Adrenal gland (tissue), 12 donors: ENCODE results near the gene GDF7. TPM values are rescaled to one million over a fixed set of nuclear protein-coding genes. Genes with fewer than 3 reads are reported as not detected.

Source experiments
- DNase-seq, 7 donors: peaks; one replicate each; pipeline ENCODE4 v3.0.0-alpha.2; 2019 to 2020
- H3K27ac ChIP-seq, 5 donors: fragments of 200-600 bp; sonication (generic) in 4 of 5; 1 replicate in 3 of 5; 2 replicates in 2 of 5; pipeline versions ENCODE4 v1.5.1 to v1.8.0; 2016 to 2020; ENCODE audit warnings: mild to moderate bottlenecking in 1 of 5
- H3K27me3 ChIP-seq: fragments of 200-600 bp; 2 replicates; pipeline ENCODE4 v1.8.0; 2021
- H3K36me3 ChIP-seq, 2 donors: fragments of 200-600 bp; replicated peaks in 1 of 2; 1 replicate in 1 of 2; 2 replicates in 1 of 2; pipeline versions ENCODE4 v1.5.1 to v1.8.0; 2018 to 2022
- H3K4me1 ChIP-seq, 2 donors: fragments of 200-600 bp; replicated peaks in 1 of 2; 1 replicate in 1 of 2; 2 replicates in 1 of 2; pipeline versions ENCODE4 v1.5.1 to v1.8.0; 2018 to 2021
- H3K4me3 ChIP-seq, 4 donors: fragments of 200-600 bp; sonication (generic) in 3 of 4; one replicate each; pipeline ENCODE4 v1.5.1; 2016 to 2018
- H3K9me3 ChIP-seq, 3 donors: fragments of 200-600 bp; sonication (generic) in 1 of 3; replicated peaks in 1 of 3; 1 replicate in 2 of 3; 2 replicates in 1 of 3; pipeline versions ENCODE4 v1.5.1 to v1.8.0; 2016 to 2021
- CTCF ChIP-seq, 6 experiments: fragments of 450-650 bp in 4 of 6; fragments of 200-600 bp in 2 of 6; sonication (generic) in 1 of 6; IDR thresholded peaks; 1 replicate in 5 of 6; 2 replicates in 1 of 6; pipeline versions ENCODE4 v1.5.1 to v1.8.0; 2016 to 2021; ENCODE audit warnings: antibody characterized with exemption in 6 of 6, mild to moderate bottlenecking in 2 of 6, moderate library complexity in 1 of 6
- POLR2A ChIP-seq, 2 donors: fragments of 450-650 bp; IDR thresholded peaks; one replicate each; pipeline ENCODE4 v1.6.1; 2017; ENCODE audit warnings: antibody characterized with exemption in 2 of 2, mild to moderate bottlenecking in 2 of 2, moderate library complexity in 1 of 2
- WGBS, 4 donors: extraction: QIAGEN DNeasy Blood & Tissue Kit in 2 of 4; methylation state at CpG; one replicate each; pipeline versions ENCODE4 v1.1.5 to v1.1.7; 2013 to 2017; 5-methylcytosine and 5-hydroxymethylcytosine counted together
- intact Hi-C, 2 donors: fragments of 100-400 bp; cut with DNase I; formaldehyde crosslinking; loops; one replicate each; pipeline versions ENCODE4 v1.14.1 to v1.15.0; 2022 to 2023
- polyA plus RNA-seq, 3 donors: library from polyadenylated mRNA; stranded (reverse); fragments of 200-250 nt in 2 of 3; fragments of 350-450 nt in 1 of 3; fragmentation: Illumina TruSeq in 1 of 3; extraction: RNeasy Lipid Tissue Mini Kit (QIAGEN cat#74804) in 1 of 3; gene quantifications; one replicate each; pipeline ENCODE4 v1.2.3, GENCODE V29; 2013 to 2014
- total RNA-seq, 9 donors: library from RNA; depleted of rRNA in 4 of 9; stranded (reverse); fragments of >200 nt in 4 of 9; fragments of 120-200 nt in 1 of 9; fragmentation: NEBNext Ultra II Directional in 1 of 9; extraction: Animal tissue kit (Norgen Biotek cat#: 25700) in 1 of 9; gene quantifications; one replicate each; pipeline versions ENCODE4 v1.1.0 to v1.2.4, GENCODE V29; 2013 to 2023
- donor health status: healthy with polysubstance abuse.
- donor health status: Bipolar disorder and iron deficiency.
- donor health status: DM: yes; HTN: yes; CAD: no.
- donor health status: DM: no; HTN: no; CAD: no.
- donor health status: DM: no; HTN: no; CAD: no.
- donor health status: DM: yes; HTN: yes; CAD: no.

Gene GDF7
- total and polyA plus RNA-seq, 12 donors, result 0.17 to 1.8 (median 0.46) TPM

- Histone ChIP-seq H3K9me3 (no peaks in the 10 kb centered on the region), H3K27me3 (no peaks in the 10 kb centered on the region), H3K4me3 (no peak overlapping the region), H3K36me3 (no peaks in the 10 kb centered on the region), H3K4me1 (peaks cover 6 to 9% of the 10 kb centered on the region in 2 donors), H3K27ac (no peak overlapping the region)
- intact Hi-C loops, result no loop called here
- no peak for DNase-seq
- no peak for TF ChIP-seq CTCF (IDR thresholded peaks at IDR 0.05)
- TF ChIP-seq POLR2A (IDR thresholded peaks at IDR 0.05), result no peak
- WGBS, 4 donors, result 75 to 100% (median 95%) methylated on average over 2 of the region's 2 CpGs
These were observed 11.8 kb downstream of the GDF7 start for GRCh38 chr2:20678780-20679179.

GRCh38 chr2:20680744-20681375 lies 13.9 kb downstream of the GDF7 start:
- intact Hi-C loops, result no loop called here
- H3K4me3 ChIP-seq, result no peak overlapping the region
- peaks cover 0 to 11% of the 10 kb centered on the region in 2 donors for H3K36me3 ChIP-seq
- H3K27ac ChIP-seq, result no peak overlapping the region
- no peak for DNase-seq
- no peaks in the 10 kb centered on the region for H3K27me3 ChIP-seq
- no peaks in the 10 kb centered on the region for H3K9me3 ChIP-seq
- TF ChIP-seq POLR2A (IDR thresholded peaks at IDR 0.05), result no peak
- TF ChIP-seq CTCF (IDR thresholded peaks at IDR 0.05), result no peak
- WGBS, 4 donors, result 86 to 91% (median 88%) methylated on average over 6 to 10 of the region's 10 CpGs
- H3K4me1 ChIP-seq, result no peaks in the 10 kb centered on the region

GRCh38 chr2:20682167-20682920 lies 15.4 kb downstream of the GDF7 start:
- no peak for TF ChIP-seq POLR2A (IDR thresholded peaks at IDR 0.05)
- peak in 4 of 6 experiments; percentile 32 to 49 (median 39) for TF ChIP-seq CTCF (IDR thresholded peaks at IDR 0.05)
- Histone ChIP-seq H3K27ac (no peak overlapping the region), H3K4me1 (no peaks in the 10 kb centered on the region), H3K4me3 (no peak overlapping the region), H3K36me3 (peaks cover 0 to 19% of the 10 kb centered on the region in 2 donors), H3K9me3 (no peaks in the 10 kb centered on the region), H3K27me3 (no peaks in the 10 kb centered on the region)
- WGBS, 4 donors, result 78 to 86% (median 79%) methylated on average over 7 of the region's 7 CpGs
- intact Hi-C loops, result no loop called here
- no peak for DNase-seq

GRCh38 chr2:20684581-20685063 lies 17.7 kb downstream of the GDF7 start:
- intact Hi-C loops, result no loop called here
- TF ChIP-seq POLR2A (IDR thresholded peaks at IDR 0.05), result no peak
- TF ChIP-seq CTCF (IDR thresholded peaks at IDR 0.05), result no peak
- no peaks in the 10 kb centered on the region for H3K27me3 ChIP-seq
- peaks cover 0 to 19% of the 10 kb centered on the region in 2 donors for H3K36me3 ChIP-seq
- no peak overlapping the region for H3K27ac ChIP-seq
- WGBS, 4 donors, result 88 to 94% (median 93%) methylated on average over 6 of the region's 6 CpGs
- DNase-seq, result no peak
- H3K9me3 ChIP-seq, result no peaks in the 10 kb centered on the region
- no peak overlapping the region for H3K4me3 ChIP-seq
- H3K4me1 ChIP-seq, result no peaks in the 10 kb centered on the region
